ENCODE measurements around the gene UBC. TPM values are rescaled to one million over a fixed set of nuclear protein-coding genes. Genes with fewer than 3 reads are reported as not detected.

UBC gene
- total RNA-seq, 4 donors from 2014 or later = 1,220 to 2,129 (median 1,369) TPM

DNA sequence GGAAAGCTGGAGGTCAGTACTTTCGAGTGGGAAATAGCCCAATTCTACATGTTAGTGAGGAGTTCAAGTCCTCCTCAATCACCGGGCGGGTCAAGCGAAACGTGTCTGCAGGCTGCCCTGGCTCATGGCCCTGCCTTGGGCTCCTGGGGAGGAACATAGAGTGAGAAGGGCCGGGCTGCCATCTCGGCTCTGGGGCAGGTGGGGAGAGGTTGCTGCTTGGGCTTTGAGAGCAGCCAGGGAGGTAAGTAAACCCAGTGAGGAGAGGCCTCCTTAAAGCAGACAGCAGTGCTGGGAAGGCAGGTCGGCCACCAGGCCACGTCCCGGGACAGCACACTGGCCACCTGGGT is 32.0 kb upstream of the UBC start:
- ATAC-seq (ENCODE audit: low FRiP score) (no peak), DNase-seq (ENCODE audit: low spot score) (no peak)
- TF ChIP-seq, protein P1, sequence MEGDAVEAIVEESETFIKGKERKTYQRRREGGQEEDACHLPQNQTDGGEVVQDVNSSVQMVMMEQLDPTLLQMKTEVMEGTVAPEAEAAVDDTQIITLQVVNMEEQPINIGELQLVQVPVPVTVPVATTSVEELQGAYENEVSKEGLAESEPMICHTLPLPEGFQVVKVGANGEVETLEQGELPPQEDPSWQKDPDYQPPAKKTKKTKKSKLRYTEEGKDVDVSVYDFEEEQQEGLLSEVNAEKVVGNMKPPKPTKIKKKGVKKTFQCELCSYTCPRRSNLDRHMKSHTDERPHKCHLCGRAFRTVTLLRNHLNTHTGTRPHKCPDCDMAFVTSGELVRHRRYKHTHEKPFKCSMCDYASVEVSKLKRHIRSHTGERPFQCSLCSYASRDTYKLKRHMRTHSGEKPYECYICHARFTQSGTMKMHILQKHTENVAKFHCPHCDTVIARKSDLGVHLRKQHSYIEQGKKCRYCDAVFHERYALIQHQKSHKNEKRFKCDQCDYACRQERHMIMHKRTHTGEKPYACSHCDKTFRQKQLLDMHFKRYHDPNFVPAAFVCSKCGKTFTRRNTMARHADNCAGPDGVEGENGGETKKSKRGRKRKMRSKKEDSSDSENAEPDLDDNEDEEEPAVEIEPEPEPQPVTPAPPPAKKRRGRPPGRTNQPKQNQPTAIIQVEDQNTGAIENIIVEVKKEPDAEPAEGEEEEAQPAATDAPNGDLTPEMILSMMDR (IDR thresholded peaks at IDR 0.05) = no peak

DNA sequence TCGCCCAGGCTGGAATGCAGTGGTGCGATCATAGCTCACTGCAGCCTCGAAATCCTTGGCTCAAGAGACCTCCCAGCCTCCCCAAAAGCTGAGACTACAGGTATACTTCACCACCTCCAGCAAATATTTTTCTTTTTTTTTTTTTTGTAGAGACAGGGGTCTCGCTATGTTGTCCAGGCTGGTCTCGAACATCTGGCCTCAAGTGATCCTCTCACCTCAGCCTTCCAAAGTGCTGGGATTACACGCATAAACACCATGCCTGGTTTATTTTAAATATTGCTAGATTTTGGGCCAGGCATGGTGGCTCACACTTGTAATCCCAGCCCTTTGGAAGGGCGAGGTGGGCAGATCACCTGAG is 26.7 kb upstream of the UBC start:
- no peak for ATAC-seq (ENCODE audit: low FRiP score)
- no peak for DNase-seq (ENCODE audit: low spot score)
- TF ChIP-seq, protein P1 (IDR thresholded peaks at IDR 0.05) = no peak

DNA sequence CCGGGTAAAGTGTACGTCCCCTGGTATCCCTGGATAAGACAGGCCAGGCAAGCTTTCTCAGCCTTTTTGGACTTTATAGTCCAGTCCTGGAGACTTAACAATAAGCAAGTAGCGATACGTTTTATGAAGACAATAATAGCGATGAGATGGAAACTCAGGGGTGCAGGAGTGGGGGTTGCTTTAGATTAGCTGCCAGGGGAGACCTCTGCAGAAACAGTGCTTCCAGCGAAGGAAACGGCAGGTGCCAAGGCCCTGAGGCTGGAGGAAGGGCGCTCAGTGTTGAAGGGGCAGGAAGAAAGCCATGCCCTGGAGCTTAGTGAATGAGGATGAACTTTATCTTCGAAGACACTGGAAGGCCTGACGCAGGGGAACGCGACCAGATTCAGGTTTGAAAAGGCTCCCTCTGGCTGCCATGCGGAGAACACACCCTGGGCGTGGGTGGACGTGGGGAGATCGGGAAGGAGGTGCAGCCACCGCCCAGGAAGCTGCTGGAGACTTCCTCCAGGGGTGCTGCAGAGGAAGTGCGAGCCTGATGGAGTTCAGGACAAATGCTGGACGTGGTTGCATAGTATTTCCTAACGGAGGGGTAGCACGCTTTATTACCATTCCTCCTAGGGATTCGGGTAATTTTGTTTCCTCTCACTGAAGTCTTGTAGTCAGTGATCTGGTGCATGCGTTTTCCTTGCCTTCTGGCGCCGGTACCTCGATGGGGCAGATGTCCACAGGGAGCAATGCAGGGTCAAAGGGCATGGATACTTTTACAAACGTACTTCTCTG is 26.1 kb upstream of the UBC start:
- DNase-seq (ENCODE audit: low spot score) = peak; percentile 75
- peak; percentile 71 for ATAC-seq (ENCODE audit: low FRiP score)
- TF ChIP-seq, protein P1 (IDR thresholded peaks at IDR 0.05) = peak in 1 of 3 donors; percentile 92

DNA sequence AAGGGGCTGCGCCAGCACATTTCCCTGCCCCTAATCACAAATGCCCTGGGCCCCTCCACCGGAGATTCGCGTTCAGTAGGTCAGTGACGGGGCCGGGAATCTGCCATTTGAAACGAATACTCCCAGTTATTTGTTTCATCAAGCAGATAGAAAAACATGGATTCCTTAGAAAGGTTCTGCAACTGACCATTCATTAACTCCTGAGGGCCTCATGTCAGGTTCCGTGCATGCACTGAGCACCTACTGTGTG is 25.6 kb upstream of the UBC start:
- DNase-seq (ENCODE audit: low spot score) (peak; percentile 39), ATAC-seq (ENCODE audit: low FRiP score) (no peak)
- TF ChIP-seq, protein P1 (IDR thresholded peaks at IDR 0.05) = no peak

DNA sequence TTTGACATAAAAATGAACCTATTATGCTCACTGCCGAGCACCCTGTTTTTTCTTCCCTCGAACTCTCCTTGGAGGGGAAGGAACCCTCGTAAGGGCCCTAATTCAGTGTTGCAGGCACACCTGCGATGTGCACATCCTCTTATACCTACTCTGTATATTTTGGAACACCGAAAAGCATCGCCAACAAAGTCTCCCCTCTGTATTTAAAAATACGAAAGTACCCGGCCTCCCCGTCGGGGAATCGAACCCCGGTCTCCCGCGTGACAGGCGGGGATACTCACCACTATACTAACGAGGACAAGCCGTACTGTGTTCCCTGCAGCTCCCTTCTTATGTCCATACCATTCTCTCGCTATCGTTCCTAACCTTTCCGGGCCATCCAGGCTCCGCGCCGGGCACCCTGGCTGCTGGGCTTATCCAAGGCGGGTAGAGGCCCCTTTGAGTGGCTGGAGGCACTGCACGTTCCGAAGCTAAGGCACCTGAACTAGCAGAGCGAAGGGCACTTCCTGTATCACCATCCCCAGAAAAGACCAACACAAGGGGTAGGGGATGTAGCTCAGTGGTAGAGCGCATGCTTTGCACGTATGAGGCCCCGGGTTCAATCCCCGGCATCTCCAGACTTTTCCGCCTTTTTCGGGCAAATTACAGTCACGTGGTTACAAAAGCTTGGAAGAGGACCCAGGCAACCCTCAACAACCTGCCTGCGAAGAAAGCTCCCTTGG is 25.1 kb upstream of the UBC start:
- ATAC-seq (ENCODE audit: low FRiP score) (peak; percentile 77), DNase-seq (ENCODE audit: low spot score) (peak; percentile 85)
- TF ChIP-seq, protein P1 (IDR thresholded peaks at IDR 0.05) = no peak

DNA sequence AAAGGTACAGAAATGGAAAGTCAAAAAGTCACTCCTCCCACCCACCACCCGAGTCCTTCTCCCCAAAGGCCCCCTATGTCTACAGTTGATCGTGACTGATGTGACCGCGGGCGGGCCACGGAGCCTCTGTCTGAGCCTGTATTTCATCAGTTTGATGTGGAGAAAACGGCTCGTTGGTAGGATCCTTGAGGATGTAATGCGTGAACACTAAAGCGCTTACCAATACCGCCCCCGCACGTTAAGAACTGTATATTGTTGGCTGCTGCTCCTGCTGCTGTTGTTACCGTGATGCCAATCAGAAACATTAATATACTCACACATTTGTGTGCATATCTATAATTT is 24.6 kb upstream of the UBC start:
- DNase-seq (ENCODE audit: low spot score) (peak; percentile 62), ATAC-seq (ENCODE audit: low FRiP score) (peak; percentile 50)
- TF ChIP-seq, protein P1 (IDR thresholded peaks at IDR 0.05) = no peak

DNA sequence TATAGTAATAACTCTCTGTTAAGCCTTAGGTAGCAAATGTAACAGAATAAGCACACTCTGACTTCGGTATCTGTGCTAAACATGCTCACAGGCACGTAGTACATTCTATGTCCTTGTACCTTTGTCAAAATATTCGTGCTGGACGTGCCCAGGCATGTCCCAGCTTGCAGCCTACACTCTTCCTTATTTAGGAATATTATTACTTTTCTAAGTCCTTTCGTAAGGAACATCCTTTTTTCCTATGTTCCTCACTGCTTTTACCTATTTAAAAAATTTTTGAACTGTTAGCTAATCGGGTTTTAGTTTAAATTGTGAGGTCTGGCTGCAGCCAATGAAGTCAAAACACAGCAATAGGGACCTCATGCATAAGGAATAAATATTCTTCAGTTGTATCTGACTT is 24.1 kb upstream of the UBC start:
- ATAC-seq (ENCODE audit: low FRiP score) = no peak
- no peak for DNase-seq (ENCODE audit: low spot score)
- TF ChIP-seq, protein P1 (IDR thresholded peaks at IDR 0.05) = no peak
